22Rv1 (cell line): ENCODE measurements around the gene ZNF764.

Source experiments
- H3K27ac ChIP-seq: fragments of 450-650 bp; 2 replicates; pipeline ENCODE4 v1.5.1; 2017
- CTCF ChIP-seq: fragments of 450-650 bp; IDR thresholded peaks from 2 replicates; pipeline ENCODE4 v1.5.1; 2017; ENCODE audit warnings: mild to moderate bottlenecking
- ZFX ChIP-seq: fragments of 450-650 bp; IDR thresholded peaks from 2 replicates; pipeline ENCODE4 v1.6.1; 2017; ENCODE audit warnings: antibody characterized with exemption, borderline replicate concordance

ZNF764 gene

GRCh38 chr16:30519120-30520049 lies 38.8 kb downstream of the ZNF764 start:
- no peak overlapping the region for H3K27ac ChIP-seq
- TF ChIP-seq ZFX (no peak), CTCF (no peak)

DNA sequence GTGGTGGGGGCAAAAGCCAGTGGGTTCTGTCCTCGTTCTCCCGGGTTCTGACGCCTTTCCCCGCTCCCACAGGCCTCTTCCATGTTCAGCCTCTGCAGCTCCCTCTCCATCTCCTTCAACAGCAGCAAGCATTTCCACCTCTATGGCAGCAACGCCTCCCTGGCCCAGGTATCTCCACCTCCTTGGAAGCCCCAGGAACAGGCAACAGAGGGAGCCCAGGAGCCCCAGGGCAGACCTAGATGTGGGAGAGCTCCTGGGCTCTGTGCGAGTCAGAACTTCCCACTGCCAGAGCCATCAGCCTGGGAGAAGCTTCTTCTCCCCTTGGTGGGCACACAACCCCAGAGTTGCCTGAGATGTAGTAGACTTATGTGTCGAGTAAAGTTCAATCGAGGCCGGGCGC lies 39.6 kb downstream of the ZNF764 start:
- no peak overlapping the region for H3K27ac ChIP-seq
- TF ChIP-seq ZFX (no peak), CTCF (no peak)

DNA sequence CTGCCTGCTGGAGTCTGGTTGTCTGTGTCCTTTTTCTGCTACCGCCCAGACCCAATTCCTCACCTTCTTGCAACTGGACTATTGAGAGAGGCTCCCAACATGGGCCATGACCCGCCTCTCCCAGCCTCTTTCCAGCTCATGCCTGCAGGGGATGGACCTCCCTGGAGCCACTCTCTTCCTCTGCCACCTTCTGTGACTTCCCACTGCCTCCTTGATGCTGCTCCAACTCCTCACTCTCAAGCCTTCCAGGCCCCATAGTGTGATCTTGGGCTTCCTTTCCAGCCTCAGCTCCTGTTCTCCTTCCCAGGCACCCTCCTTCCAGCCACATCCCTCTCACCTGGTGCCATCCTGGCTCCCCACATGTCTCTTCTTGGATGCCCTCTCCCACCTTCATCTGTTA lies 42.9 kb downstream of the ZNF764 start:
- TF ChIP-seq CTCF (no peak), ZFX (no peak)
- H3K27ac ChIP-seq = no peak overlapping the region

DNA sequence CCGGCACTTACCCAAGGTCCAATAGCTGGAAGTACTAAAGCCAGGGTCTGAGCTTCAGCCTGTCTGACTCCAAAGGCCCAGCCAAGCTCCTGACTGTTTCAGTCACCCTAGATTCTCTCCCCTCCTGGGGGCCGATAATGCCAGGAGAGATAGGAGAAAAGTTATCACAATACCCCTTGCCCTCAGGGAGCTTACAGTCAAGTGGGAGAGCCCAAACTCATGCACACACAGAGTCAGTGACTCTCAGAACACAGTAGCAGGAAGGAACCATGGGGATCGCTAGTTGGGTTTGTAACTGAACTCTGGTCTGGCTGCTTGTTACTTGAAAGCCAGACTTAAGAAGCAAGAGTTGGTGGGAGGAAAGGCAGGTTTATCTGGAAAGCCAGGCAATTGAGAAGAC lies 46.7 kb downstream of the ZNF764 start:
- TF ChIP-seq ZFX = no peak
- TF ChIP-seq CTCF = no peak
- H3K27ac ChIP-seq = no peak overlapping the region

GRCh38 chr16:30510376-30510938 lies 47.7 kb downstream of the ZNF764 start:
- TF ChIP-seq ZFX (no peak), CTCF (no peak)
- no peak overlapping the region for H3K27ac ChIP-seq

DNA sequence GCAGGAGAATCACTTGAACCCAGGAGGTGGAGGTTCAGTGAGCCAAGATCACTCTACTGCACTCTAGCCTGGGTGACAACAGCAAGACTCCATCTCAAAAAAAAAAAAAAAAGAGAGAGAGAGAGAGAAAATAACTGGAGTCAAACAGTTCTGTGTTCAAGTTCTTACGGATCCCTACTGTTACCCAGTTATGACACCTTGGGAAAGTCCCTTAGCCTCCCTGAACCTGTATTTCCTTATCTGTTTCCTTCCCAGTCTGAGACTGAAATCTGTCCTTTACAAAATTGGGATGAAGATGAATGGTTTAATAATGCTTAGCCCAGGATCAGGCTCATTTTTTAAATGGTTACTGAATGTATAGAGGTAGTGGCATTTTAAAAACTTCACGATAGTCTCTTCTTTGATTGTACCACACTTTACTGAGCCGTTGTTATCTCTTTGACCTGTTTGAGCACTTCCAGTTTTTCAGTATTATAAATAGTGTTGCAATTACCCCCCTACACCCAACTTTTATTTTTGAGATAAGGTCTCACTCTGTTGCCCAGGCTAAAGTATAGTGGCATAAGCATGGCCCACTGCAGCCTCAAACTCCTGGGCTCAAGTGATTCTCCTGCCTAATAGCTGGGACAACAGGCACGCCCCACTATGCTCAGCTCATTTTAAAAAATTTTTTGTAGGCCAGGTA lies 49.0 kb downstream of the ZNF764 start:
- TF ChIP-seq ZFX (no peak), CTCF (no peak)
- no peak overlapping the region for H3K27ac ChIP-seq
